ENCODE measurements around the gene ZFP36L1. TPM values are rescaled to one million over a fixed set of nuclear protein-coding genes. Genes with fewer than 3 reads are reported as not detected.
A peak's percentile ranks its signal among the peaks of the same experiment; 100 is the strongest.

Gene ZFP36L1
- total RNA-seq, 1 donor from 2014 or later, result 884 TPM

- Mint-ChIP-seq H3K27ac (no peak overlapping the region), H3K4me3 (no peak overlapping the region), H3K36me3 (ENCODE audit: low read depth) (no peaks in the 10 kb centered on the region), H3K4me1 (peaks cover 32% of the 10 kb centered on the region), H3K27me3 (no peaks in the 10 kb centered on the region), H3K9me3 (peaks cover 8% of the 10 kb centered on the region)
- CTCF ChIA-PET, result interaction anchor here (1.8 kb wide), 1 partner anchor 95 kb away, joined by 4 read pairs; no protein-coding TSS in a partner anchor
- ATAC-seq (ENCODE audit: low read depth) (no peak), DNase-seq (no peak)
- POLR2A ChIA-PET, result interaction anchor here (0.9 to 15.2 kb wide), 6 partner anchors 10 to 93 kb away, joined by 3 to 604 read pairs (median 5); no protein-coding TSS in a partner anchor
- no peak for TF ChIP-seq CTCF (IDR thresholded peaks at IDR 0.05)
- intact Hi-C loops (cut with micrococcal nuclease), result no loop called here
Observed at GRCh38 chr14:68779761-68780323, 13.0 kb downstream of the ZFP36L1 start.

- no peaks in the 10 kb centered on the region for H3K27me3 Mint-ChIP-seq
- no peak overlapping the region for H3K27ac Mint-ChIP-seq
- H3K36me3 Mint-ChIP-seq (ENCODE audit: low read depth), result no peaks in the 10 kb centered on the region
- ChIA-PET CTCF (no interaction called here), POLR2A (interaction anchor here (0.6 to 2.5 kb wide), 3 partner anchors 12 to 63 kb away, joined by 3 to 7 read pairs (median 4); partner anchors contain the start of gene ZFP36L1)
- TF ChIP-seq CTCF (IDR thresholded peaks at IDR 0.05), result no peak
- DNase-seq (no peak), ATAC-seq (ENCODE audit: low read depth) (no peak)
- peaks cover 11% of the 10 kb centered on the region for H3K9me3 Mint-ChIP-seq
- no peak overlapping the region for H3K4me3 Mint-ChIP-seq
- intact Hi-C loops (cut with micrococcal nuclease), result no loop called here
- peaks cover 21% of the 10 kb centered on the region for H3K4me1 Mint-ChIP-seq
Observed at GRCh38 chr14:68777644-68778043, 15.2 kb downstream of the ZFP36L1 start.

GRCh38 chr14:68775614-68776126 lies 17.2 kb downstream of the ZFP36L1 start:
- intact Hi-C loops (cut with micrococcal nuclease), result no loop called here

GRCh38 chr14:68774771-68775613 lies 17.9 kb downstream of the ZFP36L1 start:
- H3K36me3 Mint-ChIP-seq (ENCODE audit: low read depth), result no peaks in the 10 kb centered on the region
- intact Hi-C loops (cut with micrococcal nuclease), result no loop called here
- ChIA-PET CTCF (interaction anchor here (1.1 kb wide), 1 partner anchor 160 kb away, joined by 3 read pairs; no protein-coding TSS in a partner anchor), POLR2A (interaction anchor here (0.6 to 2.0 kb wide), 2 partner anchors 9 to 10 kb away, joined by 6 to 8 read pairs; no protein-coding TSS in a partner anchor)
- H3K27me3 Mint-ChIP-seq, result no peaks in the 10 kb centered on the region
- no peak for ATAC-seq (ENCODE audit: low read depth)
- no peak for DNase-seq
- no peak for TF ChIP-seq CTCF (IDR thresholded peaks at IDR 0.05)
- H3K9me3 Mint-ChIP-seq, result peaks cover 11% of the 10 kb centered on the region
- peaks cover 16% of the 10 kb centered on the region for H3K4me1 Mint-ChIP-seq
- no peak overlapping the region for H3K27ac Mint-ChIP-seq
- no peak overlapping the region for H3K4me3 Mint-ChIP-seq

More at GRCh38 chr14:68775614-68776126, 17.2 kb downstream of the ZFP36L1 start:
- Mint-ChIP-seq H3K27ac (no peak overlapping the region), H3K9me3 (peaks cover 11% of the 10 kb centered on the region), H3K36me3 (ENCODE audit: low read depth) (no peaks in the 10 kb centered on the region), H3K4me3 (no peak overlapping the region), H3K27me3 (no peaks in the 10 kb centered on the region), H3K4me1 (peaks cover 19% of the 10 kb centered on the region)
- ATAC-seq (ENCODE audit: low read depth) (no peak), DNase-seq (peak; percentile 10)
- ChIA-PET CTCF (no interaction called here), POLR2A (interaction anchor here (2.0 kb wide), 1 partner anchor 10 kb away, joined by 8 read pairs; no protein-coding TSS in a partner anchor)
- no peak for TF ChIP-seq CTCF (IDR thresholded peaks at IDR 0.05)
